HCT116 (cell line): ENCODE measurements around the gene ILDR2. TPM values are rescaled to one million over a fixed set of nuclear protein-coding genes. Genes with fewer than 3 reads are reported as not detected.

Experiments
- ATAC-seq: fragments of 200-7000 bp; cut with Tn5 transposase; 2 replicates; pipeline ENCODE4 v1.9.1; 2020; ENCODE audit warnings: mild to moderate bottlenecking, moderate library complexity
- BruUV-seq: library from RNA; stranded (reverse); fragments of 400-500 nt; replicated peaks from 2 replicates; lab custom pipeline; 2021; lab: Mats Ljungman, UMichigan
- CTCF ChIA-PET: fragments of 300-600 bp; sonication (Branson Sonifier 250); formaldehyde crosslinking; loops from one replicate; lab custom pipeline; 2021; ENCODE audit warnings: antibody characterized with exemption; lab: Charles Lee
- POLR2A ChIA-PET: fragments of 300-600, 350-600 bp; sonication (Branson Sonifier 250); formaldehyde crosslinking; loops from one replicate; lab custom pipeline; 2021; ENCODE audit warnings: antibody characterized with exemption; lab: Charles Lee
- RAD21 ChIA-PET, 2 experiments: fragments of 300-600 bp; sonication (Branson Sonifier 250); formaldehyde crosslinking; loops; one replicate each; lab custom pipeline; 2023; ENCODE audit warnings: low total read pairs in 2 of 2; ENCODE audit not compliant: uncharacterized antibody in 2 of 2, unreplicated experiment in 2 of 2, low non-redundant PET in 1 of 2; lab: Charles Lee
- DNase-seq: peaks from one replicate; pipeline ENCODE4 v3.0.0-alpha.2; 2010; ENCODE audit warnings: low read depth, low spot score
- H2AFZ ChIP-seq: fragments of 200-600 bp; shearing (Covaris generic), sonication (generic); 2 replicates; pipeline ENCODE4 v1.6.1; 2017; ENCODE audit warnings: low read depth, mixed run types, mixed read lengths, antibody characterized with exemption, low read length; ENCODE audit not compliant: poor library complexity, severe bottlenecking
- H3K27ac ChIP-seq: 2 replicates; pipeline ENCODE4 v1.5.1; 2012; ENCODE audit warnings: low read depth, low read length
- H3K27me3 ChIP-seq: fragments of 200-600 bp; sonication (generic); 2 replicates; pipeline ENCODE4 v1.6.1; 2016; ENCODE audit warnings: mixed run types, low read length, mixed read lengths; ENCODE audit not compliant: insufficient read depth
- H3K36me3 ChIP-seq, 2 experiments: fragments of 200-500 bp in 1 of 2; fragments of 200-600 bp in 1 of 2; sonication (Bioruptor generic) in 1 of 2; sonication (generic) in 1 of 2; 2 replicates each; pipeline versions ENCODE4 v1.5.1 to v1.6.1; 2014 to 2016; ENCODE audit warnings: low read length in 2 of 2, inconsistent platforms in 1 of 2, mixed read lengths in 1 of 2, mixed run types in 1 of 2; ENCODE audit not compliant: insufficient read depth in 2 of 2, control insufficient read depth in 1 of 2
- H3K4me1 ChIP-seq, 2 experiments: fragments of 200-600 bp in 1 of 2; sonication (generic) in 1 of 2; 2 replicates each; pipeline versions ENCODE4 v1.5.1 to v1.6.1; 2012 to 2017; ENCODE audit warnings: low read length in 2 of 2, inconsistent platforms in 1 of 2, mild to moderate bottlenecking in 1 of 2, mixed read lengths in 1 of 2, mixed run types in 1 of 2, moderate library complexity in 1 of 2; ENCODE audit not compliant: insufficient read depth in 2 of 2, control insufficient read depth in 1 of 2
- H3K4me2 ChIP-seq: fragments of 200-600 bp; sonication (generic); 2 replicates; pipeline ENCODE4 v1.6.1; 2017; ENCODE audit warnings: mixed run types, low read length, mixed read lengths
- H3K4me3 ChIP-seq, 2 experiments: fragments of 200-600 bp in 1 of 2; sonication (generic) in 1 of 2; replicated peaks in 1 of 2; 2 replicates each; pipeline ENCODE4 v1.5.1; 2011 to 2016; ENCODE audit warnings: low read length in 2 of 2, control low read depth in 1 of 2, low read depth in 1 of 2, mild to moderate bottlenecking in 1 of 2, mixed read lengths in 1 of 2, mixed run types in 1 of 2
- H3K79me2 ChIP-seq: fragments of 200-600 bp; sonication (generic); 2 replicates; pipeline ENCODE4 v1.6.1; 2017; ENCODE audit warnings: mild to moderate bottlenecking, mixed run types, low read length, moderate library complexity, mixed read lengths; ENCODE audit not compliant: insufficient read depth
- H3K9ac ChIP-seq: fragments of 200-600 bp; sonication (generic); 2 replicates; pipeline ENCODE4 v1.6.1; 2016; ENCODE audit warnings: low read length, mixed read lengths
- H3K9me2 ChIP-seq: fragments of 200-600 bp; sonication (generic), shearing (Covaris generic); 2 replicates; pipeline ENCODE4 v1.6.1; 2017; ENCODE audit warnings: mixed run types, mild to moderate bottlenecking, moderate library complexity; ENCODE audit not compliant: insufficient read depth
- H3K9me3 ChIP-seq, 2 experiments: fragments of 200-500 bp in 1 of 2; fragments of 200-600 bp in 1 of 2; sonication (Bioruptor generic) in 1 of 2; sonication (generic) in 1 of 2; 2 replicates each; pipeline ENCODE4 v1.6.1; 2014 to 2017; ENCODE audit warnings: low read length in 2 of 2, mixed read lengths in 2 of 2, inconsistent platforms in 1 of 2, low read depth in 1 of 2, mild to moderate bottlenecking in 1 of 2, mixed run types in 1 of 2, moderate library complexity in 1 of 2; ENCODE audit not compliant: control insufficient read depth in 1 of 2, insufficient read depth in 1 of 2
- H4K20me1 ChIP-seq: fragments of 200-600 bp; sonication (generic), shearing (Covaris generic); 2 replicates; pipeline ENCODE4 v1.6.1; 2017; ENCODE audit warnings: mixed run types, mild to moderate bottlenecking, moderate library complexity; ENCODE audit not compliant: insufficient read depth
- CBX3 ChIP-seq: IDR thresholded peaks from 2 replicates; pipeline ENCODE4 v1.6.1; 2012; ENCODE audit warnings: low read depth
- FOSL1 ChIP-seq: IDR thresholded peaks from 2 replicates; pipeline ENCODE4 v1.6.1; 2012; ENCODE audit warnings: low read depth
- JUND ChIP-seq: IDR thresholded peaks from 2 replicates; pipeline ENCODE4 v1.6.1; 2012
- POLR2AphosphoS5 ChIP-seq: IDR thresholded peaks from 2 replicates; pipeline ENCODE4 v1.6.1; 2011; ENCODE audit warnings: mild to moderate bottlenecking, low read depth, low read length, moderate library complexity
- RAD21 ChIP-seq: IDR thresholded peaks from 2 replicates; pipeline ENCODE4 v1.6.1; 2012; ENCODE audit warnings: low read depth, mild to moderate bottlenecking
- REST ChIP-seq: IDR thresholded peaks from 2 replicates; pipeline ENCODE4 v1.6.1; 2012; ENCODE audit warnings: low read depth
- SIN3A ChIP-seq: IDR thresholded peaks from 2 replicates; pipeline ENCODE4 v1.6.1; 2012; ENCODE audit warnings: low read depth
- YY1 ChIP-seq: IDR thresholded peaks from 2 replicates; pipeline ENCODE4 v1.6.1; 2011; ENCODE audit warnings: low read length, low read depth, moderate library complexity, mild to moderate bottlenecking; ENCODE audit not compliant: insufficient replicate concordance; ENCODE audit errors: extremely low read depth
- ZBTB33 ChIP-seq: IDR thresholded peaks from 2 replicates; pipeline ENCODE4 v1.6.1; 2011; ENCODE audit warnings: mild to moderate bottlenecking, low read length, moderate library complexity; ENCODE audit not compliant: insufficient replicate concordance; ENCODE audit errors: extremely low read depth
- ZFX ChIP-seq: fragments of 450-650 bp; IDR thresholded peaks from 2 replicates; pipeline ENCODE4 v1.6.1; 2017
- ZNF274 ChIP-seq: fragments of 200-500 bp; sonication (Bioruptor generic); IDR thresholded peaks from 2 replicates; pipeline ENCODE4 v1.6.1; 2014; ENCODE audit warnings: mild to moderate bottlenecking, low read depth, low read length, inconsistent platforms
- intact Hi-C: fragments of 100-400 bp; cut with micrococcal nuclease; formaldehyde crosslinking; loops from 2 replicates; pipeline ENCODE4 v1.10.0; 2022
- total RNA-seq: library from RNA; stranded (reverse); gene quantifications from one replicate; pipeline ENCODE4 v1.2.1, GENCODE V29; 2021; ENCODE audit not compliant: unreplicated experiment

Gene ILDR2
- total RNA-seq, 1 experiment from 2014 or later, result 2.4 TPM

GRCh38 chr1:166974647-166975345, 544 bp downstream of the ILDR2 start:
- DNase-seq (no peak), ATAC-seq (no peak)
- peaks cover 4 to 7% of the 10 kb centered on the region in 2 experiments; a peak in 2 of 4 replicates for H3K4me1 ChIP-seq
- H3K27me3 ChIP-seq, result peaks cover 68% of the 10 kb centered on the region
- H3K36me3 ChIP-seq, result no peaks in the 10 kb centered on the region
- H3K4me2 ChIP-seq, result peak overlapping the region; percentile 90
- ChIA-PET POLR2A (no interaction called here), CTCF (interaction anchor here (1.0 kb wide), 1 partner anchor 84 kb away, joined by 4 read pairs; no protein-coding TSS in a partner anchor), RAD21 (no interaction called here)
- intact Hi-C loops, result no loop called here
- H3K4me3 ChIP-seq, result peak overlapping the region; percentile 43 to 57
- no peaks in the 10 kb centered on the region for H3K79me2 ChIP-seq
- peak overlapping the region; percentile 85 for H2AFZ ChIP-seq
- H3K27ac ChIP-seq, result no peak overlapping the region; the same call in 1 of the 2 replicates
- BruUV-seq, result no TSS peak
- H3K9me3 ChIP-seq, result no peaks in the 10 kb centered on the region
- no peaks in the 10 kb centered on the region for H3K9me2 ChIP-seq
- TF ChIP-seq ZBTB33, result no peak
- TF ChIP-seq, all 23 proteins: peak for 0
- Histone ChIP-seq H3K9ac (no peak overlapping the region; the same call in 1 of the 2 replicates), H4K20me1 (no peaks in the 10 kb centered on the region)

- intact Hi-C loops, result no loop called here
- H3K9me2 ChIP-seq, result no peaks in the 10 kb centered on the region
- no peaks in the 10 kb centered on the region for H3K79me2 ChIP-seq
- no peaks in the 10 kb centered on the region for H4K20me1 ChIP-seq
- H3K36me3 ChIP-seq, result no peaks in the 10 kb centered on the region
- H3K4me1 ChIP-seq, result peaks cover 4 to 7% of the 10 kb centered on the region in 2 experiments; a peak in 2 of 4 replicates
- ChIA-PET POLR2A (no interaction called here), CTCF (no interaction called here), RAD21 (no interaction called here)
- no peak overlapping the region for H3K27ac ChIP-seq
- ATAC-seq, result no peak
- no TSS peak for BruUV-seq
- no peak overlapping the region for H3K4me2 ChIP-seq
- H3K9me3 ChIP-seq, result no peaks in the 10 kb centered on the region
- no peak overlapping the region for H3K4me3 ChIP-seq
- DNase-seq, result no peak
- H3K9ac ChIP-seq, result no peak overlapping the region
- no peak overlapping the region for H2AFZ ChIP-seq
- peaks cover 74% of the 10 kb centered on the region for H3K27me3 ChIP-seq
- TF ChIP-seq YY1 (no peak), REST (no peak), CBX3 (no peak), SIN3A (no peak), ZBTB33 (no peak), RAD21 (no peak), FOSL1 (no peak), ZNF274 (no peak), ZFX (no peak), POLR2AphosphoS5 (no peak), JUND (no peak)
Observed at GRCh38 chr1:166972826-166973225, 2.5 kb downstream of the ILDR2 start.
